Duodenal mucosa (tissue), 2 donors: ENCODE data around the gene NCOA6.

Experiments
- H3K27ac ChIP-seq: one replicate; pipeline ENCODE4 v1.7.0; 2013; ENCODE audit warnings: low read depth, low read length
- H3K27me3 ChIP-seq, 2 donors: one replicate each; pipeline ENCODE4 v1.7.0; 2013; ENCODE audit warnings: low read length in 2 of 2, control low read depth in 1 of 2; ENCODE audit not compliant: insufficient read depth in 2 of 2, control insufficient read depth in 1 of 2
- H3K36me3 ChIP-seq, 2 donors: one replicate each; pipeline ENCODE4 v1.7.0; 2013; ENCODE audit warnings: low read length in 2 of 2, control low read depth in 1 of 2; ENCODE audit not compliant: insufficient read depth in 2 of 2, control insufficient read depth in 1 of 2
- H3K4me1 ChIP-seq, 2 donors: one replicate each; pipeline ENCODE4 v1.7.0; 2013; ENCODE audit warnings: low read length in 2 of 2, control low read depth in 1 of 2; ENCODE audit not compliant: insufficient read depth in 2 of 2, control insufficient read depth in 1 of 2
- H3K4me3 ChIP-seq, 2 donors: one replicate each; pipeline ENCODE4 v1.7.0; 2013; ENCODE audit warnings: low read length in 2 of 2, low read depth in 1 of 2
- H3K9ac ChIP-seq, 2 donors: one replicate each; pipeline ENCODE4 v1.7.0; 2013; ENCODE audit warnings: low read length in 2 of 2, low read depth in 1 of 2
- H3K9me3 ChIP-seq, 2 donors: one replicate each; pipeline ENCODE4 v1.7.0; 2013; ENCODE audit warnings: low read length in 2 of 2, control low read depth in 1 of 2; ENCODE audit not compliant: control insufficient read depth in 1 of 2

NCOA6 gene

GRCh38 chr20:34693414-34693813 lies 132.0 kb downstream of the NCOA6 start:
- no peaks in the 10 kb centered on the region for H3K27me3 ChIP-seq
- no peak overlapping the region for H3K4me3 ChIP-seq
- no peaks in the 10 kb centered on the region for H3K36me3 ChIP-seq

GRCh38 chr20:34691838-34692237 lies 133.6 kb downstream of the NCOA6 start:
- no peak overlapping the region for H3K27ac ChIP-seq

More at GRCh38 chr20:34693414-34693813, 132.0 kb downstream of the NCOA6 start:
- H3K9ac ChIP-seq = no peak overlapping the region
- peaks cover 0 to 3% of the 10 kb centered on the region in 2 donors for H3K4me1 ChIP-seq
- no peaks in the 10 kb centered on the region for H3K9me3 ChIP-seq
- H3K27ac ChIP-seq = no peak overlapping the region

GRCh38 chr20:34689486-34689885 lies 136.0 kb downstream of the NCOA6 start:
- Histone ChIP-seq H3K9ac (no peak overlapping the region), H3K4me1 (peaks cover 0 to 3% of the 10 kb centered on the region in 2 donors), H3K9me3 (no peaks in the 10 kb centered on the region), H3K27me3 (no peaks in the 10 kb centered on the region), H3K36me3 (no peaks in the 10 kb centered on the region), H3K4me3 (no peak overlapping the region), H3K27ac (no peak overlapping the region)

More at GRCh38 chr20:34691838-34692237, 133.6 kb downstream of the NCOA6 start:
- Histone ChIP-seq H3K4me3 (no peak overlapping the region), H3K4me1 (peaks cover 0 to 3% of the 10 kb centered on the region in 2 donors), H3K36me3 (no peaks in the 10 kb centered on the region), H3K9me3 (no peaks in the 10 kb centered on the region), H3K9ac (no peak overlapping the region), H3K27me3 (no peaks in the 10 kb centered on the region)

DNA sequence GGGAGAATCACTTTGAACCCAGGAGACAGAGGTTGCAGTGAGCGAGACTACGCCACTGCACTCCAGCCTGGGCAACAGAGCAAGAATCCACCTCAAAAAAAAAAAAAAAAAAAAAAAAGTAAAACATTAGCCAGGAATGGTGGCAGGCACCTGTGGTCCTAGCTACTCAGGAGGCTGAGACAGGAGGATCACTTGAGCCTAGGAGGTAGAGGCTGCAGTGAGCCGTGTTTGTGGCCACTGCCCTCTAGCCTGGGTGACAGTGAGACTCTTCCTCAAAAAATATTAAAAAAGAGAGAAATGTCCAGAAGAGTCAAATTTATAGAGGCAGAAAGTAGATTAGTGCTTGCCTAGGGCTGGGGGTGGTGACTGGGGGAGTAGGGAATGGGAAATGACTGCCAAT lies 141.8 kb downstream of the NCOA6 start:
- H3K27ac ChIP-seq = no peak overlapping the region
- H3K36me3 ChIP-seq = no peaks in the 10 kb centered on the region
- H3K4me1 ChIP-seq = no peaks in the 10 kb centered on the region
- H3K9ac ChIP-seq = no peak overlapping the region
- no peaks in the 10 kb centered on the region for H3K9me3 ChIP-seq
- no peak overlapping the region for H3K4me3 ChIP-seq
- no peaks in the 10 kb centered on the region for H3K27me3 ChIP-seq

GRCh38 chr20:34680586-34681175 lies 144.8 kb downstream of the NCOA6 start:
- no peaks in the 10 kb centered on the region for H3K9me3 ChIP-seq
- no peak overlapping the region for H3K27ac ChIP-seq
- no peaks in the 10 kb centered on the region for H3K36me3 ChIP-seq
- H3K27me3 ChIP-seq = no peaks in the 10 kb centered on the region
- peaks cover 0 to 7% of the 10 kb centered on the region in 2 donors for H3K4me1 ChIP-seq
- H3K4me3 ChIP-seq = no peak overlapping the region
- H3K9ac ChIP-seq = no peak overlapping the region

GRCh38 chr20:34676642-34677373 lies 148.6 kb downstream of the NCOA6 start, which contains the start of gene PIGU:
Gene PIGU (minus strand): TSS chr20:34677092. CDS start chr20:34677085, 7 bp downstream.
- Histone ChIP-seq H3K9ac (peak within 1 kb of the TSS; percentile 50 to 57), H3K36me3 (no peaks in the 10 kb centered on the region), H3K4me3 (peak within 1 kb of the TSS; percentile 81 to 90), H3K4me1 (peaks cover 0 to 10% of the 10 kb centered on the region in 2 donors), H3K9me3 (no peaks in the 10 kb centered on the region), H3K27ac (peak within 1 kb of the TSS; percentile 65), H3K27me3 (no peaks in the 10 kb centered on the region)

DNA sequence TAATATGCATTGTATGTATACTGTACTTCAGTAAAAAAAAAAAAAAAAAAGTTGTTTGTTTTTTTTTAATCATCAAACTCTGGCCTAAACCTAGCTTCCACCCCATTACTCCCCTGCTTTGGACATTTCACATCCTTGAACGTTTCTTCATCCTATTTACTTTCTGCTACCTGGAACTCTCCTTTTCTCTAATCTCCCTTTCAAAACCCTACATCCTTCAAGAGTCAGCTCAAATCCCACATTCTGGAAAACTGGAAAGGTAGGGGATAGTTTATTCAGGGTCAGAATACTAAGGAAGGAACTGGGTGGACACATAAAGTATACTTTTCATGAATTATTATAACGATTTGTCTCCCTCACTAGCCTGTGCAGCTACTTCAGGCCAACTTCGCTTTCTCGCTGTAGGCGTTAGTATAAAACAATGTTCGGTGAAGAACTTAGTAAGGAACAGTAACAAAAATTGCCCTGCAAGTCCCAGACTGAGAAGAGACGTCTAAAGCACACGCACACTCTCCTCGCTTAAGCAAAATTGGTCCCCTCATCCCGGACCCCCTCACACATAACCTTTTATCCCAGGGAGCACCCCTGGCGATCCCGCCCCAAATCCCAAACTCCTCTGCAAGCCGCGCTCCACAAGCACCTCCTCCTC lies 149.3 kb downstream of the NCOA6 start:
- Histone ChIP-seq H3K27ac (no peak overlapping the region), H3K36me3 (no peaks in the 10 kb centered on the region), H3K9me3 (no peaks in the 10 kb centered on the region), H3K4me1 (peaks cover 0 to 10% of the 10 kb centered on the region in 2 donors), H3K4me3 (peak overlapping the region; percentile 81 to 90), H3K9ac (peak overlapping the region; percentile 21 to 50), H3K27me3 (no peaks in the 10 kb centered on the region)

DNA sequence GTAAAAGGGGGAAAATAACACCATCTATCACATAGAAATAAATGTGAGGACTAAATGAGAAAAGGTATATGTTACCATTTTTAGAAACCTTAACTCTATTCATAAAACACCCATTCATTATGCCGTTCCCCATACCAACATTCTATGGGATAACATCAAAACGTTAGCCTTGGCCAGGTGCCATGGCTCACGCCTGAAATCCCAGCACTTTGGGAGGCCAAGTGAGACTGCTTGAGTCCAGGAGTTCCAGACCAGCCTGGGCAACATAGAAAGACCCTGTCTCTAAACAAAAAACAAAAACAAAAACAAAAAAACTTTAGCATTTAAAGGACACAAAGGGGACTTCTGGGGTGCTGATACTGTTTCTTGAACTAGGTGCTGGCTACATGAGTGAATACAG lies 149.9 kb downstream of the NCOA6 start:
- H3K9ac ChIP-seq = no peak overlapping the region
- H3K27ac ChIP-seq = no peak overlapping the region
- H3K4me3 ChIP-seq = peak overlapping the region in 1 of 2 donors; percentile 90
- no peaks in the 10 kb centered on the region for H3K9me3 ChIP-seq
- H3K27me3 ChIP-seq = no peaks in the 10 kb centered on the region
- peaks cover 0 to 10% of the 10 kb centered on the region in 2 donors for H3K4me1 ChIP-seq
- H3K36me3 ChIP-seq = no peaks in the 10 kb centered on the region

GRCh38 chr20:34673412-34673811 lies 152.0 kb downstream of the NCOA6 start:
- no peak overlapping the region for H3K4me3 ChIP-seq
- no peak overlapping the region for H3K27ac ChIP-seq
- H3K36me3 ChIP-seq = no peaks in the 10 kb centered on the region
- H3K9ac ChIP-seq = no peak overlapping the region
- H3K9me3 ChIP-seq = no peaks in the 10 kb centered on the region
- H3K4me1 ChIP-seq = peaks cover 0 to 10% of the 10 kb centered on the region in 2 donors
- H3K27me3 ChIP-seq = no peaks in the 10 kb centered on the region

DNA sequence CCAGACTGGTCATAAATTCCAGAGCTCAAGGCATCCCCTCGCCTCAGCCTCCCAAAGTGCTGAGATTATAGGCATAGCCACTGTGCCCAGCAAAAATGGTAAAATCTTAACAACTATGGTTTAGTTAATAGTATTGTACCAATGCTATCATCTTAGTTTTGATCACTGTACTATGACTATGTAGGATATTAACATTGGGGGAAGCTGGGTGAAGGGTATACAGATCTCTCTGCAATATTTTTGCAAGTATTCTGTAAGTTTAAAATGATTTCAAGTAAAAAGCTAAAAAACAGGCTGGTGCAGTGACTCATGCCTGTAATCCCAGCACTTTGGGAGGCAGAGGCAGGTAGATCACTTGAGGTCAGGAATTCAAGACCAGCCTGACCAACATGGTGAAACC lies 156.4 kb downstream of the NCOA6 start:
- H3K27ac ChIP-seq = no peak overlapping the region
- H3K4me3 ChIP-seq = no peak overlapping the region
- H3K4me1 ChIP-seq = no peaks in the 10 kb centered on the region
- H3K9me3 ChIP-seq = no peaks in the 10 kb centered on the region
- H3K27me3 ChIP-seq = no peaks in the 10 kb centered on the region
- no peaks in the 10 kb centered on the region for H3K36me3 ChIP-seq
- no peak overlapping the region for H3K9ac ChIP-seq
